Activated T-cell treated with anti-CD3 and anti-CD28 coated beads for 4 hours (primary cell): Measurements from ENCODE around the gene CIAO3.

Source experiments
- DNase-seq: peaks from one replicate; pipeline ENCODE4 v3.0.0-alpha.2; 2020

The CIAO3 gene

GRCh38 chr16:687499-687898 lies 53.3 kb downstream of the CIAO3 start:
- no peak for DNase-seq

- DNase-seq: no peak
Measured at GRCh38 chr16:686459-687260, 54.1 kb downstream of the CIAO3 start.

GRCh38 chr16:685967-686366 lies 54.8 kb downstream of the CIAO3 start:
- DNase-seq: no peak

GRCh38 chr16:684961-685696 lies 55.7 kb downstream of the CIAO3 start:
- no peak for DNase-seq

- DNase-seq: peak; percentile 94
Measured at GRCh38 chr16:684071-684794, 56.6 kb downstream of the CIAO3 start, which contains the start of gene JMJD8. TSS of gene JMJD8 (minus strand) at chr16:684334. CDS start at chr16:684319, 15 bp downstream.

GRCh38 chr16:683396-684070 lies 57.3 kb downstream of the CIAO3 start:
- no peak for DNase-seq

GRCh38 chr16:682493-683395 lies 58.1 kb downstream of the CIAO3 start:
- no peak for DNase-seq

GRCh38 chr16:681746-682427 lies 58.9 kb downstream of the CIAO3 start:
- no peak for DNase-seq

GRCh38 chr16:680967-681745 lies 59.6 kb downstream of the CIAO3 start:
- DNase-seq: no peak

GRCh38 chr16:680625-680945 lies 60.2 kb downstream of the CIAO3 start:
- no peak for DNase-seq

- peak; percentile 85 for DNase-seq
Measured at GRCh38 chr16:679814-680624, 60.8 kb downstream of the CIAO3 start, which contains the start of gene STUB1. TSS of gene STUB1 (plus strand) at chr16:680410. CDS start at chr16:680526, 116 bp downstream.
